Measurements from ENCODE around the gene TCN2. TPM values are rescaled to one million over a fixed set of nuclear protein-coding genes. Genes with fewer than 3 reads are reported as not detected.
"Not testable (repeated sequence)": the region's sequence is repeated elsewhere in the genome, so short reads cannot be mapped to it uniquely, and the experiment has no call there.

TCN2 gene
- total RNA-seq, 1 experiment from 2014 or later = 2.2 TPM

DNA sequence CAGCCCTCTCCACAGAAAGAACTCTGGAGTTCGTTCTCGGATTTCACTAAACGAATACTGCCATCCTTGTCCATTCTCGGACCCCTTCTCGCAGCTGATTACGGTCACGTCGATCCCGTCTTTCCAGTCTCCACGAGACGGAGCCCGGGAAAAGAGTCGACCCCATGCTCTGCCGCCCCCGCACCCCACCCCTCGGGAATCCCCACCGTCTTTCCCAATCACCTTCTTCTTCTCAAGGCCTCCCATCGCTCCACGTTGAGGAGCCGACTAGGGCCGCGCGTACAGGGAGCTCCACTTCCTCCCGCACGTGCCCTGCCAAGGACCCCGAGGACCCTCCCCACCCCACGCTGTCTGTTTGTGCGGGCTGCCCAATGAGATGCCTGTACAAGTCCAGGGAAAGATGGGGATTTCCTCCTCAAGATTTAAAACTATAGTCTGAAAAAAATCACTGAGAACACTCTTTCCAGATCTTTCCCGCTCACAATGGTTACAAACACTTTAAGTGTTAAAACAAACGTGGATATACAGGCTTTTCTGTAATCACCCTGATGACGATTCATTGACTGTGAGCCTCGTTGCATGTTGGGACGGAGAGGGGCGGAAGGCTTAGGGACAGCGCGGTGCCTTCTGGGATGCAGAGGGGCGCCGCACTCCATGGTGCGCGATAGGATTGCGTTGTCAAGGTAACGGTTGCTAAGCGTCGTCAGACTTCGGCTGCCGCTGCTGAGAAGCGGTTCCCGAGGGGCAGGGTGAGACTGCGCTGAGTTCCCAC, 15.2 kb upstream of the TCN2 start, which contains the start of gene PES1:
TSS of gene PES1 (minus strand) at position 323 of the 772 bp plus-strand sequence. CDS start at position 246, 77 bp downstream.
- Histone ChIP-seq H3K9me2 (ENCODE audit: insufficient read depth) (no peaks in the 10 kb centered on the region), H3K79me2 (ENCODE audit: insufficient read depth, low read length) (peaks cover 51% of the 10 kb centered on the region), H3K36me3 (ENCODE audit: control insufficient read depth in 1 of 2, insufficient read depth in 2 of 2, low read length in 2 of 2) (peaks cover 23 to 32% of the 10 kb centered on the region in 2 experiments), H3K27me3 (ENCODE audit: insufficient read depth, low read length) (no peaks in the 10 kb centered on the region), H3K27ac (ENCODE audit: low read depth, low read length) (peak within 1 kb of the TSS; percentile 66), H3K4me1 (ENCODE audit: control insufficient read depth in 1 of 2, insufficient read depth in 2 of 2, low read length in 2 of 2) (peaks cover 9 to 20% of the 10 kb centered on the region in 2 experiments; a peak in 3 of 4 replicates), H3K4me3 (replicated peaks in 1 of 2; ENCODE audit: low read depth in 1 of 2, low read length in 2 of 2) (peak within 1 kb of the TSS; percentile 91 to 95), H3K9me3 (ENCODE audit: control insufficient read depth in 1 of 2, insufficient read depth in 1 of 2, low read depth in 1 of 2, low read length in 2 of 2) (no peaks in the 10 kb centered on the region), H3K9ac (ENCODE audit: low read length) (peak within 1 kb of the TSS; percentile 96), H2AFZ (ENCODE audit: low read depth, low read length, poor library complexity, severe bottlenecking) (peak within 1 kb of the TSS; percentile 89), H4K20me1 (ENCODE audit: insufficient read depth) (no peaks in the 10 kb centered on the region), H3K4me2 (ENCODE audit: low read length) (peak within 1 kb of the TSS; percentile 79)
- CTCF ChIA-PET = interaction anchor here (0.9 to 1.4 kb wide), 4 partner anchors 10 to 163 kb away, joined by 3 to 4 read pairs (median 4); no protein-coding TSS in a partner anchor
- intact Hi-C loops (cut with micrococcal nuclease) = loop anchor here (1.0 kb wide), 1 partner anchor 43 kb away; no protein-coding TSS in a partner anchor
- peak; percentile 99 for DNase-seq (ENCODE audit: low read depth, low spot score)
- ATAC-seq = peak; percentile 99
- BruUV-seq (replicated peaks) = no TSS peak
- POLR2A ChIA-PET = no interaction called here
- RAD21 ChIA-PET (ENCODE audit: low non-redundant PET in 1 of 2, low total read pairs in 2 of 2, uncharacterized antibody in 2 of 2, unreplicated experiment in 2 of 2) = no interaction called here
- peak; percentile 74; the same call in 1 of the 2 replicates for TF ChIP-seq CBX3 (IDR thresholded peaks at IDR 0.05; ENCODE audit: low read depth)
- no peak for TF ChIP-seq YY1 (IDR thresholded peaks at IDR 0.05; ENCODE audit: extremely low read depth, insufficient replicate concordance, low read depth, low read length)
- TF ChIP-seq EGR1 (IDR thresholded peaks at IDR 0.05; ENCODE audit: low read depth) = no peak
- no peak for TF ChIP-seq EZH2phosphoT487 (IDR thresholded peaks at IDR 0.05; ENCODE audit: borderline replicate concordance)
- TF ChIP-seq, protein P1, sequence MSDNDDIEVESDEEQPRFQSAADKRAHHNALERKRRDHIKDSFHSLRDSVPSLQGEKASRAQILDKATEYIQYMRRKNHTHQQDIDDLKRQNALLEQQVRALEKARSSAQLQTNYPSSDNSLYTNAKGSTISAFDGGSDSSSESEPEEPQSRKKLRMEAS (IDR thresholded peaks at IDR 0.05) = peak; percentile 98
- TF ChIP-seq, protein P2, sequence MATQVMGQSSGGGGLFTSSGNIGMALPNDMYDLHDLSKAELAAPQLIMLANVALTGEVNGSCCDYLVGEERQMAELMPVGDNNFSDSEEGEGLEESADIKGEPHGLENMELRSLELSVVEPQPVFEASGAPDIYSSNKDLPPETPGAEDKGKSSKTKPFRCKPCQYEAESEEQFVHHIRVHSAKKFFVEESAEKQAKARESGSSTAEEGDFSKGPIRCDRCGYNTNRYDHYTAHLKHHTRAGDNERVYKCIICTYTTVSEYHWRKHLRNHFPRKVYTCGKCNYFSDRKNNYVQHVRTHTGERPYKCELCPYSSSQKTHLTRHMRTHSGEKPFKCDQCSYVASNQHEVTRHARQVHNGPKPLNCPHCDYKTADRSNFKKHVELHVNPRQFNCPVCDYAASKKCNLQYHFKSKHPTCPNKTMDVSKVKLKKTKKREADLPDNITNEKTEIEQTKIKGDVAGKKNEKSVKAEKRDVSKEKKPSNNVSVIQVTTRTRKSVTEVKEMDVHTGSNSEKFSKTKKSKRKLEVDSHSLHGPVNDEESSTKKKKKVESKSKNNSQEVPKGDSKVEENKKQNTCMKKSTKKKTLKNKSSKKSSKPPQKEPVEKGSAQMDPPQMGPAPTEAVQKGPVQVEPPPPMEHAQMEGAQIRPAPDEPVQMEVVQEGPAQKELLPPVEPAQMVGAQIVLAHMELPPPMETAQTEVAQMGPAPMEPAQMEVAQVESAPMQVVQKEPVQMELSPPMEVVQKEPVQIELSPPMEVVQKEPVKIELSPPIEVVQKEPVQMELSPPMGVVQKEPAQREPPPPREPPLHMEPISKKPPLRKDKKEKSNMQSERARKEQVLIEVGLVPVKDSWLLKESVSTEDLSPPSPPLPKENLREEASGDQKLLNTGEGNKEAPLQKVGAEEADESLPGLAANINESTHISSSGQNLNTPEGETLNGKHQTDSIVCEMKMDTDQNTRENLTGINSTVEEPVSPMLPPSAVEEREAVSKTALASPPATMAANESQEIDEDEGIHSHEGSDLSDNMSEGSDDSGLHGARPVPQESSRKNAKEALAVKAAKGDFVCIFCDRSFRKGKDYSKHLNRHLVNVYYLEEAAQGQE (IDR thresholded peaks at IDR 0.05; ENCODE audit: low read depth) = no peak
- peak; percentile 71 for TF ChIP-seq POLR2AphosphoS5 (IDR thresholded peaks at IDR 0.05; ENCODE audit: low read depth, low read length)
- TF ChIP-seq ZFX (IDR thresholded peaks at IDR 0.05) = peak; percentile 64; the same call in 1 of the 2 replicates
- no peak for TF ChIP-seq FOSL1 (IDR thresholded peaks at IDR 0.05; ENCODE audit: low read depth)
- peak; percentile 99 for TF ChIP-seq ELF1 (IDR thresholded peaks at IDR 0.05; ENCODE audit: borderline replicate concordance, low read depth)
- TF ChIP-seq SIN3A (IDR thresholded peaks at IDR 0.05; ENCODE audit: low read depth) = peak; percentile 87; the same call in 1 of the 2 replicates
- no peak for TF ChIP-seq ZNF274 (IDR thresholded peaks at IDR 0.05; ENCODE audit: low read depth, low read length)
- TF ChIP-seq SP1 (IDR thresholded peaks at IDR 0.05; ENCODE audit: low read depth) = peak; percentile 85

- DNase-seq (ENCODE audit: low read depth, low spot score); POLR2A ChIA-PET; RAD21 ChIA-PET (ENCODE audit: low non-redundant PET in 1 of 2, low total read pairs in 2 of 2, uncharacterized antibody in 2 of 2, unreplicated experiment in 2 of 2); H3K9me3 ChIP-seq (ENCODE audit: control insufficient read depth in 1 of 2, insufficient read depth in 1 of 2, low read depth in 1 of 2, low read length in 2 of 2); H4K20me1 ChIP-seq (ENCODE audit: insufficient read depth); ATAC-seq; H3K9me2 ChIP-seq (ENCODE audit: insufficient read depth); BruUV-seq (replicated peaks); H3K27ac ChIP-seq (ENCODE audit: low read depth, low read length); H3K27me3 ChIP-seq (ENCODE audit: insufficient read depth, low read length): not testable (repeated sequence)
- Histone ChIP-seq H3K9ac (ENCODE audit: low read length) (peak overlapping the region; percentile 96; the same call in 1 of the 2 replicates), H3K36me3 (ENCODE audit: control insufficient read depth in 1 of 2, insufficient read depth in 2 of 2, low read length in 2 of 2) (peaks cover 18 to 27% of the 10 kb centered on the region in 2 experiments), H3K79me2 (ENCODE audit: insufficient read depth, low read length) (peaks cover 45% of the 10 kb centered on the region), H3K4me1 (ENCODE audit: control insufficient read depth in 1 of 2, insufficient read depth in 2 of 2, low read length in 2 of 2) (peaks cover 9 to 20% of the 10 kb centered on the region in 2 experiments; a peak in 3 of 4 replicates), H2AFZ (ENCODE audit: low read depth, low read length, poor library complexity, severe bottlenecking) (peak overlapping the region; percentile 89), H3K4me2 (ENCODE audit: low read length) (peak overlapping the region; percentile 79), H3K4me3 (replicated peaks in 1 of 2; ENCODE audit: low read depth in 1 of 2, low read length in 2 of 2) (peak overlapping the region; percentile 91 to 95)
- CTCF ChIA-PET = interaction anchor here (1.1 to 1.4 kb wide), 2 partner anchors 10 to 163 kb away, joined by 4 read pairs; no protein-coding TSS in a partner anchor
- intact Hi-C loops (cut with micrococcal nuclease) = loop anchor here (1.0 kb wide), 1 partner anchor 42 kb away; no protein-coding TSS in a partner anchor
Observed at GRCh38 chr22:30592360-30592713, 14.6 kb upstream of the TCN2 start.

Data from HCT116 (cell line).